ENCODE data around the gene ATL1.

ATL1 gene

DNA sequence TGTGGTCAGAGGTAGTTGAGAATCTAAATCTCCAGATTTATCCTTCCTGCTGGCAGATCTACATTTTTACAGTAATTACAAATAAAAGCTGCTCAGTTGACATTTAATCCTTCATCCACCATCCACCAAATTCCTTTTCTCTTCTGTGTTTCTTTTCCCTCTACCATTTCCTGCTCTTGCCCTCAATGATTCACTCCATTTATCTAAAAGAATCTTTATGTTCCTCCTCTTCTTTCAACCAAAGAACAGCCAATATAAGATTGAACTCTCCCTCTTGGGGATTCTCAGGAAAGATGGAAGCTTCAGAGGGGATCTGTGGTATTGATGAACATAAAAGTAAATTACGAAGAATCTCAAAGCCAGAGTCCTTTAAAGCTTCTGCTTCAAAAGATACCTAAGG is 31.9 kb upstream of the ATL1 start:
- 0 out of 2 replicates have a peak, but pooled peaks cover 2% of the 10 kb centered on the region for H3F3A ChIP-seq (ENCODE audit: control insufficient read depth, insufficient read depth)
- H4K20me1 ChIP-seq (ENCODE audit: control insufficient read depth, insufficient read depth, low read depth, low read length): peaks cover 16% of the 10 kb centered on the region; the same call in 1 of the 2 replicates
- H3K27me3 ChIP-seq (ENCODE audit: control insufficient read depth, low read length): no peaks in the 10 kb centered on the region
- no peaks in the 10 kb centered on the region for H3K9me2 ChIP-seq (replicated peaks; ENCODE audit: control insufficient read depth, low read length)
- TF ChIP-seq, protein P1, sequence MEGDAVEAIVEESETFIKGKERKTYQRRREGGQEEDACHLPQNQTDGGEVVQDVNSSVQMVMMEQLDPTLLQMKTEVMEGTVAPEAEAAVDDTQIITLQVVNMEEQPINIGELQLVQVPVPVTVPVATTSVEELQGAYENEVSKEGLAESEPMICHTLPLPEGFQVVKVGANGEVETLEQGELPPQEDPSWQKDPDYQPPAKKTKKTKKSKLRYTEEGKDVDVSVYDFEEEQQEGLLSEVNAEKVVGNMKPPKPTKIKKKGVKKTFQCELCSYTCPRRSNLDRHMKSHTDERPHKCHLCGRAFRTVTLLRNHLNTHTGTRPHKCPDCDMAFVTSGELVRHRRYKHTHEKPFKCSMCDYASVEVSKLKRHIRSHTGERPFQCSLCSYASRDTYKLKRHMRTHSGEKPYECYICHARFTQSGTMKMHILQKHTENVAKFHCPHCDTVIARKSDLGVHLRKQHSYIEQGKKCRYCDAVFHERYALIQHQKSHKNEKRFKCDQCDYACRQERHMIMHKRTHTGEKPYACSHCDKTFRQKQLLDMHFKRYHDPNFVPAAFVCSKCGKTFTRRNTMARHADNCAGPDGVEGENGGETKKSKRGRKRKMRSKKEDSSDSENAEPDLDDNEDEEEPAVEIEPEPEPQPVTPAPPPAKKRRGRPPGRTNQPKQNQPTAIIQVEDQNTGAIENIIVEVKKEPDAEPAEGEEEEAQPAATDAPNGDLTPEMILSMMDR (IDR thresholded peaks at IDR 0.05; ENCODE audit: low read depth, low read length, poor library complexity, severe bottlenecking): no peak
- no peak for TF ChIP-seq EZH2phosphoT487 (IDR thresholded peaks at IDR 0.05; ENCODE audit: borderline replicate concordance, low read length)
- no peaks in the 10 kb centered on the region for H3K9me3 ChIP-seq (ENCODE audit: control insufficient read depth, insufficient read depth, low read length)
- peaks cover 91% of the 10 kb centered on the region for H3K79me2 ChIP-seq (ENCODE audit: control insufficient read depth, low read length)
- H3K4me3 ChIP-seq (ENCODE audit: low read length): no peak overlapping the region
- no peak overlapping the region for H3K27ac ChIP-seq (ENCODE audit: low read depth, low read length)
- no peak overlapping the region for H3K4me2 ChIP-seq (ENCODE audit: low read length)
- peaks cover 46% of the 10 kb centered on the region for H3K4me1 ChIP-seq (ENCODE audit: control insufficient read depth, low read length)
- H3K36me3 ChIP-seq (ENCODE audit: control insufficient read depth, low read length): peaks cover 26% of the 10 kb centered on the region

DNA sequence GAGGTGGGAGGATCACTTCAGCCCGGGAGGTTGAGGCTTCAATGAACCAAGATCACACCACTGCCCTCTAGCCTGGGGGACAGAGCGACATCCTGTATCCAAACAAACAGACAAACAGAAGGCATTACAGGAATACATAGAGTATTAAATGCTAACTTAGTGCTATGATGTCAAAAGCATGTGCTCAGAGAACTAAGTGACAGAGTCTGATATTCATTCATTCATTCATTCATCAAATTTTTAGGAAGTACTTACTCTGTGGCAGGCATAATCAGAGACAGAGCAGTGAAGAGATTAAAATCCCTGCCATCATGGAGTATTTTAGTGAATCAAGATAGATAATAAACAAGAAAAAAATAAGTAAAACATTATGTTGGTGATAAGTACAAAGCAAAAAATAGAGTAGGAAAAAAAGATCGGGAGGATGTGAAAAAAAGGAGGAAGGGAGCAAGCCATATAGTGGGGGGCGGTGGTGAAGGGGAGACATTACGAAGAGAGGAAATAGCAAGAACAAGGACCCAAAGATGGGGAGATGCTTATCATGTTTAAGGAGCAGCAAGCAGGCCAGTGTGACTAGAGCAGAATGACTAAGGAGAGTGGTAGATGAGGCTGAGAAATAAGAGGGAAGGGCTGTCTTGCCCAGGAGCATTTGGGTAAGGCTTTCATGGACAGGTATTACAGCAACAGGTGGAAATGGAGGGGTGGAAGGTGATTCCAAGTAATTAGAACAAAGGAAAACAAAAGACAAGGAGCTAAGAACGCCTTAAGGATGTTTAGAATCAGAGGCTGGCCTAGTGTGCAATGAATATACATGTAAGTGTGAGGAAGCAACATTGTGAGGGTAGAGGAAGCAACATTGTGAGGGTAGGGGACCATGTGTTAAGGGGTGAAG is 30.4 kb upstream of the ATL1 start:
- H3K4me1 ChIP-seq (ENCODE audit: control insufficient read depth, low read length): peaks cover 45% of the 10 kb centered on the region

DNA sequence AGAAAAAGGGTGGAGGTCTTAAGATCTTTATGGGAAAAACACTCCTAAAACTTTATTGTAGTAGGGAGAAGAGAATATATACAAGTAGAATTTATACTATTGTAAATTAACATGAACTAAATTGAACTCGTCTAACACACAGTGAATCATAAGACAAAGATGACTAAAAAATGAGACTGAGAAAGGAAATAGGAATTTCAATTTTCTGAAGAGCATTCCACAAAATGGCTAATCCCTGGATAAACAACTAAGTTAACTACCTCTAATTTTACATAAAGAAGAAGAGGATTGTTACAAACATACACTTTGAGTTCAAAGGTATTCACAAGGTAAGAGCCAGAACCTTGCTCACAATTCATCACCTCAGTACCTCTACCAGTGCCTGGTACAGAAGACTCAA is 29.6 kb upstream of the ATL1 start:
- H3K9me2 ChIP-seq (replicated peaks; ENCODE audit: control insufficient read depth, low read length): no peaks in the 10 kb centered on the region
- H3K27me3 ChIP-seq (ENCODE audit: control insufficient read depth, low read length): no peaks in the 10 kb centered on the region
- peaks cover 16% of the 10 kb centered on the region; the same call in 1 of the 2 replicates for H4K20me1 ChIP-seq (ENCODE audit: control insufficient read depth, insufficient read depth, low read depth, low read length)
- no peak overlapping the region for H3K27ac ChIP-seq (ENCODE audit: low read depth, low read length)
- peaks cover 68% of the 10 kb centered on the region for H3K79me2 ChIP-seq (ENCODE audit: control insufficient read depth, low read length)
- no peaks in the 10 kb centered on the region for H3K9me3 ChIP-seq (ENCODE audit: control insufficient read depth, insufficient read depth, low read length)
- peaks cover 37% of the 10 kb centered on the region for H3K4me1 ChIP-seq (ENCODE audit: control insufficient read depth, low read length)
- peaks cover 15% of the 10 kb centered on the region for H3K36me3 ChIP-seq (ENCODE audit: control insufficient read depth, low read length)
- peaks cover 10% of the 10 kb centered on the region; the same call in 1 of the 2 replicates for H3F3A ChIP-seq (ENCODE audit: control insufficient read depth, insufficient read depth)
- TF ChIP-seq, protein P1 (IDR thresholded peaks at IDR 0.05; ENCODE audit: low read depth, low read length, poor library complexity, severe bottlenecking): no peak
- TF ChIP-seq EZH2phosphoT487 (IDR thresholded peaks at IDR 0.05; ENCODE audit: borderline replicate concordance, low read length): no peak
- H3K4me2 ChIP-seq (ENCODE audit: low read length): peak overlapping the region; percentile 99
- peak overlapping the region; percentile 76 for H3K4me3 ChIP-seq (ENCODE audit: low read length)

More for the DNA sequence above, 30.4 kb upstream of the ATL1 start:
- Histone ChIP-seq H3K27ac (ENCODE audit: low read depth, low read length) (no peak overlapping the region), H3K9me2 (replicated peaks; ENCODE audit: control insufficient read depth, low read length) (no peaks in the 10 kb centered on the region), H3K79me2 (ENCODE audit: control insufficient read depth, low read length) (peaks cover 76% of the 10 kb centered on the region), H3K4me2 (ENCODE audit: low read length) (peak overlapping the region; percentile 99), H4K20me1 (ENCODE audit: control insufficient read depth, insufficient read depth, low read depth, low read length) (peaks cover 16% of the 10 kb centered on the region; the same call in 1 of the 2 replicates), H3K9me3 (ENCODE audit: control insufficient read depth, insufficient read depth, low read length) (no peaks in the 10 kb centered on the region), H3K36me3 (ENCODE audit: control insufficient read depth, low read length) (peaks cover 15% of the 10 kb centered on the region), H3F3A (ENCODE audit: control insufficient read depth, insufficient read depth) (peaks cover 7% of the 10 kb centered on the region; the same call in 1 of the 2 replicates), H3K27me3 (ENCODE audit: control insufficient read depth, low read length) (no peaks in the 10 kb centered on the region), H3K4me3 (ENCODE audit: low read length) (peak overlapping the region; percentile 76)
- TF ChIP-seq, protein P1 (IDR thresholded peaks at IDR 0.05; ENCODE audit: low read depth, low read length, poor library complexity, severe bottlenecking): no peak
- TF ChIP-seq EZH2phosphoT487 (IDR thresholded peaks at IDR 0.05; ENCODE audit: borderline replicate concordance, low read length): no peak
